Measurements from ENCODE around the gene SH3BP5L.
"Not testable (repeated sequence)": the region's sequence is repeated elsewhere in the genome, so short reads cannot be mapped to it uniquely, and the experiment has no call there.

SH3BP5L gene

GRCh38 chr1:248807067-248807737, 18.5 kb downstream of the SH3BP5L start:
- peak; percentile 82 for DNase-seq

- DNase-seq, result no peak
These were observed 19.8 kb downstream of the SH3BP5L start for GRCh38 chr1:248805876-248806275.

GRCh38 chr1:248804771-248805681, 20.7 kb downstream of the SH3BP5L start:
- no peak for DNase-seq

- not testable (repeated sequence) for DNase-seq
These were observed 22.2 kb downstream of the SH3BP5L start for GRCh38 chr1:248803501-248803900.

GRCh38 chr1:248802454-248802853, 23.3 kb downstream of the SH3BP5L start:
- no peak for DNase-seq

GRCh38 chr1:248800459-248800858, 25.3 kb downstream of the SH3BP5L start:
- DNase-seq, result no peak

GRCh38 chr1:248798791-248799190, 26.9 kb downstream of the SH3BP5L start:
- DNase-seq, result no peak

GRCh38 chr1:248794663-248795062, 31.1 kb downstream of the SH3BP5L start:
- not testable (repeated sequence) for DNase-seq

- DNase-seq, result no peak
These were observed 32.1 kb downstream of the SH3BP5L start for GRCh38 chr1:248793592-248793991.

- DNase-seq, result no peak
These were observed 33.4 kb downstream of the SH3BP5L start for GRCh38 chr1:248792342-248792741.

- DNase-seq, result no peak
These were observed 34.7 kb downstream of the SH3BP5L start for GRCh38 chr1:248791010-248791409.

- no peak for DNase-seq
These were observed 35.3 kb downstream of the SH3BP5L start for GRCh38 chr1:248790456-248790855.

GRCh38 chr1:248789337-248789736, 36.4 kb downstream of the SH3BP5L start:
- DNase-seq, result not testable (repeated sequence)

- no peak for DNase-seq
These were observed 37.4 kb downstream of the SH3BP5L start for GRCh38 chr1:248788327-248788726.

- peak; percentile 13 for DNase-seq
These were observed 38.3 kb downstream of the SH3BP5L start for GRCh38 chr1:248787430-248787829.

- no peak for DNase-seq
These were observed 39.6 kb downstream of the SH3BP5L start for GRCh38 chr1:248786156-248786555.

- peak; percentile 2 for DNase-seq
These were observed 42.3 kb downstream of the SH3BP5L start for GRCh38 chr1:248783367-248783766.

- DNase-seq, result no peak
These were observed 43.1 kb downstream of the SH3BP5L start for GRCh38 chr1:248782416-248783141.

- no peak for DNase-seq
These were observed 46.4 kb downstream of the SH3BP5L start for GRCh38 chr1:248779350-248779749.

- DNase-seq, result no peak
These were observed 46.8 kb downstream of the SH3BP5L start for GRCh38 chr1:248778906-248779305.

- DNase-seq, result no peak
These were observed 48.7 kb downstream of the SH3BP5L start for GRCh38 chr1:248776991-248777390.

- no peak for DNase-seq
These were observed 50.3 kb downstream of the SH3BP5L start for GRCh38 chr1:248775441-248775840.
